GM18499 (cell line): ENCODE data around the gene PET100.

ENCODE experiments used
- ATAC-seq: cut with Tn5 transposase; IDR thresholded peaks from one replicate; pipeline ENCODE4 v1.9.1; 2021; ENCODE audit warnings: moderate number of reproducible peaks; ENCODE audit not compliant: insufficient read depth, unreplicated experiment

The PET100 gene

GRCh38 chr19:7674010-7675005 lies 44.7 kb downstream of the PET100 start:
- ATAC-seq: no peak

- ATAC-seq: no peak
Observed at GRCh38 chr19:7676376-7676775, 46.8 kb downstream of the PET100 start.

- ATAC-seq: no peak
Observed at GRCh38 chr19:7676854-7677253, 47.3 kb downstream of the PET100 start, which contains the start of gene MCEMP1. MCEMP1 (plus strand) TSS chr19:7677090; CDS start chr19:7677121, 31 bp downstream.

GRCh38 chr19:7677669-7678311 lies 48.2 kb downstream of the PET100 start:
- ATAC-seq: no peak

GRCh38 chr19:7678971-7679751 lies 49.6 kb downstream of the PET100 start:
- ATAC-seq: peak; percentile 49

- no peak for ATAC-seq
Observed at GRCh38 chr19:7679771-7680605, 50.4 kb downstream of the PET100 start.

- no peak for ATAC-seq
Observed at GRCh38 chr19:7680606-7681339, 51.2 kb downstream of the PET100 start, which contains the start of gene TRAPPC5. TRAPPC5 (plus strand) TSS chr19:7680833; CDS start chr19:7682254, 1,421 bp downstream.
